ENCODE data around the gene HMHB1.

DNA sequence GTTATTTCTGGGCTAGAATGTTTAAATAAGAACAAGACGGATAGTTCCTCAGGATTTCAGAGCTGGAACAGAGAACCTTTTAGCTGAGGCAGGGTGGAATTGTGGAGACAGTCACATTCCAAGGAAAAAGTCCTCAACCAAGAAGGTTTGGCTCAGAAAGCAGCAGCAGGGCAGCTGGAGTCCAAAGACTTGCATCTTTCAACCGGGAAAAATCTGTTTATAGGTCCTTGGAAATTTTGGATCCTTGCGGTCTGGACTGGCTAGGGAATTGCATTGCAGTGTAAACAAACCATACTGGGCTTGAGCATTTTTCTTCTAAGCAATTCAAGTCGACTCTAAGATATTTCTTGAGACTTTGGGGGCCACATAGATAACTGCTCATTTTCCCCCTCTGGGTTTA is 40.8 kb upstream of the HMHB1 start:
- TF ChIP-seq, protein P1, sequence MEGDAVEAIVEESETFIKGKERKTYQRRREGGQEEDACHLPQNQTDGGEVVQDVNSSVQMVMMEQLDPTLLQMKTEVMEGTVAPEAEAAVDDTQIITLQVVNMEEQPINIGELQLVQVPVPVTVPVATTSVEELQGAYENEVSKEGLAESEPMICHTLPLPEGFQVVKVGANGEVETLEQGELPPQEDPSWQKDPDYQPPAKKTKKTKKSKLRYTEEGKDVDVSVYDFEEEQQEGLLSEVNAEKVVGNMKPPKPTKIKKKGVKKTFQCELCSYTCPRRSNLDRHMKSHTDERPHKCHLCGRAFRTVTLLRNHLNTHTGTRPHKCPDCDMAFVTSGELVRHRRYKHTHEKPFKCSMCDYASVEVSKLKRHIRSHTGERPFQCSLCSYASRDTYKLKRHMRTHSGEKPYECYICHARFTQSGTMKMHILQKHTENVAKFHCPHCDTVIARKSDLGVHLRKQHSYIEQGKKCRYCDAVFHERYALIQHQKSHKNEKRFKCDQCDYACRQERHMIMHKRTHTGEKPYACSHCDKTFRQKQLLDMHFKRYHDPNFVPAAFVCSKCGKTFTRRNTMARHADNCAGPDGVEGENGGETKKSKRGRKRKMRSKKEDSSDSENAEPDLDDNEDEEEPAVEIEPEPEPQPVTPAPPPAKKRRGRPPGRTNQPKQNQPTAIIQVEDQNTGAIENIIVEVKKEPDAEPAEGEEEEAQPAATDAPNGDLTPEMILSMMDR (conservative IDR thresholded peaks at IDR 0.05; ENCODE audit: low read length), result no peak
- TF ChIP-seq EZH2phosphoT487 (IDR thresholded peaks at IDR 0.05; ENCODE audit: borderline replicate concordance, low read depth, low read length), result no peak

Measured in OCI-LY7 (cell line).